ENCODE measurements around the gene OFD1. TPM values are rescaled to one million over a fixed set of nuclear protein-coding genes. Genes with fewer than 3 reads are reported as not detected.
A peak's percentile ranks its signal among the peaks of the same experiment; 100 is the strongest.

Gene OFD1
- total RNA-seq, 4 donors from 2014 or later: 12.7 to 26.1 (median 20.6) TPM

DNA sequence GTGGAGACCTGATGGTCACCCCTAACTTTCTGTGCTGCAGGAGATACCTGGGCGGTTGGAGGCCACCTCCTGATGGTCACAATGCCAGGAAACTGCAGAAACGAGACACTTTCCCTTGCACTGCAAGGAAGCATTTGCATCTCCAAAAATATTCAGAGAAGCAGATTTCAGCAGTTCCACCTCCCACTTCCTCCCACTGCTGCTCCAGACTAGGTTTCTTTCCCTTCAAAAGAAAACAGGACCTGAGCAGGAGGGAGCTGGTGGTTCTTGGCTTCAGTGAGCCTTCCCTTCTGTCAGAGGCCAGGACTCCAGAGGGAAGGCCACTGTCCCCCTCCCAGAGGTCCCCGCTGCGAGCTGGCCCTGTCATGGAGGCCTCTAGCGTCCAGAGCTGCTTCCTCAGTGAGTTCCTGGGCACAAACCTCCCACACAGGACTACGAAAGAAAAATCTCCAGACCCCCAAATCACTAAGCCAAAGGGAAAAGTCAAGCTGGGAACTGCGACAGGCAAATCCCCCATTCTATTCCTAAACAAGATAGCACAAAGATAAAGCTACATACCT lies 46.4 kb downstream of the OFD1 start:
- no peaks in the 10 kb centered on the region for H3K27me3 ChIP-seq
- intact Hi-C loops (cut with DNase I): no loop called here
- no peak for TF ChIP-seq POLR2A (IDR thresholded peaks at IDR 0.05)
- TF ChIP-seq, protein P1, sequence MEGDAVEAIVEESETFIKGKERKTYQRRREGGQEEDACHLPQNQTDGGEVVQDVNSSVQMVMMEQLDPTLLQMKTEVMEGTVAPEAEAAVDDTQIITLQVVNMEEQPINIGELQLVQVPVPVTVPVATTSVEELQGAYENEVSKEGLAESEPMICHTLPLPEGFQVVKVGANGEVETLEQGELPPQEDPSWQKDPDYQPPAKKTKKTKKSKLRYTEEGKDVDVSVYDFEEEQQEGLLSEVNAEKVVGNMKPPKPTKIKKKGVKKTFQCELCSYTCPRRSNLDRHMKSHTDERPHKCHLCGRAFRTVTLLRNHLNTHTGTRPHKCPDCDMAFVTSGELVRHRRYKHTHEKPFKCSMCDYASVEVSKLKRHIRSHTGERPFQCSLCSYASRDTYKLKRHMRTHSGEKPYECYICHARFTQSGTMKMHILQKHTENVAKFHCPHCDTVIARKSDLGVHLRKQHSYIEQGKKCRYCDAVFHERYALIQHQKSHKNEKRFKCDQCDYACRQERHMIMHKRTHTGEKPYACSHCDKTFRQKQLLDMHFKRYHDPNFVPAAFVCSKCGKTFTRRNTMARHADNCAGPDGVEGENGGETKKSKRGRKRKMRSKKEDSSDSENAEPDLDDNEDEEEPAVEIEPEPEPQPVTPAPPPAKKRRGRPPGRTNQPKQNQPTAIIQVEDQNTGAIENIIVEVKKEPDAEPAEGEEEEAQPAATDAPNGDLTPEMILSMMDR (IDR thresholded peaks at IDR 0.05): no peak
- peaks cover 0 to 6% (median 0%) of the 10 kb centered on the region in 3 donors for H3K36me3 ChIP-seq
- no peak for DNase-seq
- WGBS, 2 donors: 88 to 100% methylated on average over 1 of the region's 7 CpGs
- no peaks in the 10 kb centered on the region for H3K4me1 ChIP-seq
- no peak overlapping the region for H3K4me3 ChIP-seq
- no peak overlapping the region for H3K27ac ChIP-seq
- no peaks in the 10 kb centered on the region for H3K9me3 ChIP-seq

DNA sequence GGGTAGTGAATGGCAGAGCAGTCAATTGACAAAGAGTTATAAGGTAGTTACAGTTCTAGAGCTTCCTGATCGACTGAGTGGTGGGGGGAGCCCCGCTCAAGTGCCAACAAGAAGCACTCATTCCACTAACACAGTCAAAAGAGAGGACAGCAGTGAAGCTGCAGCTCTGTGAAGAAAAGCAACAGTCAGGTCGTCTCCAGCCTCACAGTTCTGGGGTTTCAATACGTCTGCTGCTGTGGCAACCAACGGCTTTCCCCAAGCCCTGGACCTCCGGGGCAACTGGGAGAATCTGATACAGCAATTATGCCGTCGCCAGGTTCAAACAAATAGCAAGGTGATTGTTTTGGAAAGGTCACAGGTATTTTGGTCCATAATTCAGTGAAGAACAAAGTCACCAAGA lies 51.5 kb downstream of the OFD1 start:
- Histone ChIP-seq H3K4me1 (no peaks in the 10 kb centered on the region), H3K27me3 (no peaks in the 10 kb centered on the region), H3K9me3 (no peaks in the 10 kb centered on the region), H3K27ac (no peak overlapping the region), H3K4me3 (no peak overlapping the region), H3K36me3 (no peaks in the 10 kb centered on the region)
- 42 to 60% methylated on average over 4 to 8 of the region's 8 CpGs for WGBS, 2 donors
- DNase-seq: no peak
- intact Hi-C loops (cut with DNase I): no loop called here
- no peak for TF ChIP-seq POLR2A (IDR thresholded peaks at IDR 0.05)
- TF ChIP-seq, protein P1 (IDR thresholded peaks at IDR 0.05): no peak

DNA sequence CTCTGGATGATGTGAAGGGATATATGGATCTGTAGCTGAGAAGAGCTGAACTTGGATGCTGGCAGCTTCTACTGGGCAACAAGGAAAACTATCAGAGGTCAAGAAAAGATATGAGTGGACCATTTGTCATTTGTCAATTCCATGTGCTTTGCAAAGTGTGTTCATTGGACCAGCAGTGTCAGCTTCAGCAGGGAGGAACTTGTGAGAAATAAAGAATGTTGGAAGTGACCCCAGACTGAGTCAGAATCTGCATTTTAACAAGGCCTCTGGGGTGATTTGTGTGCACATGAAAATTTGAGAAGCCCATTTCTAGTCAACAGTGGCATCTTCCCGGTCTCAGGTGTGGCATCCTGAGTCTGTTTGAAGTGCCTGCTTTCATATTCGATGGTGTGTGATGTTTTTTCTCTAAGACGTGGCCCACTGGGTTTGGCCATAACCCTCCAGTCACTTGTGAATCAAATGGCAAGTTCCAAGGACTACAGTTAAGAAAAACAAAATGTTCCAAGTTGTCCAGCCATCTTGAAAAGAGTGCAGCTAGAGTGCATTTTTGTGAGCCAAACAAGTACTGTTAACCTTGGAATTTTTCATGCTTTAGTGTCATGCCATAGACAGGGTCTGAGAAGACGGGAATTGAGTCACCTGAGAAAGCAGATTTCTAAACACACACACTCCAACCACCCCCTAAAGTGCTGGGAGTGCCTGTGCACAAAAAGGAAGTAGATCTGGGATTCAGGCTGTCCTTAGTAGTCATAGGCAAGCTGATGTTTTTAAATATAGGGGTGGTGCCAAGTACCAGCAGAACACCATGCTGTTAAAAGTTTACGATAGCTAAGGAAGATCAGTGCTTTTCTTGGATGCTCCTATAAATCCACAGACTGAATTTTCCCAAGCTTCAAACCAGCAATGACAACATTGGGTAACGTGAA lies 55.9 kb downstream of the OFD1 start:
- H3K36me3 ChIP-seq: no peaks in the 10 kb centered on the region
- no peak overlapping the region for H3K4me3 ChIP-seq
- peak overlapping the region in 1 of 4 donors; percentile 29 for H3K27ac ChIP-seq
- 62 to 88% methylated on average over 4 to 6 of the region's 6 CpGs for WGBS, 2 donors
- TF ChIP-seq, protein P1 (IDR thresholded peaks at IDR 0.05): no peak
- TF ChIP-seq POLR2A (IDR thresholded peaks at IDR 0.05): no peak
- intact Hi-C loops (cut with DNase I): no loop called here
- H3K4me1 ChIP-seq: no peaks in the 10 kb centered on the region
- no peaks in the 10 kb centered on the region for H3K27me3 ChIP-seq
- no peak for DNase-seq
- H3K9me3 ChIP-seq: no peaks in the 10 kb centered on the region

DNA sequence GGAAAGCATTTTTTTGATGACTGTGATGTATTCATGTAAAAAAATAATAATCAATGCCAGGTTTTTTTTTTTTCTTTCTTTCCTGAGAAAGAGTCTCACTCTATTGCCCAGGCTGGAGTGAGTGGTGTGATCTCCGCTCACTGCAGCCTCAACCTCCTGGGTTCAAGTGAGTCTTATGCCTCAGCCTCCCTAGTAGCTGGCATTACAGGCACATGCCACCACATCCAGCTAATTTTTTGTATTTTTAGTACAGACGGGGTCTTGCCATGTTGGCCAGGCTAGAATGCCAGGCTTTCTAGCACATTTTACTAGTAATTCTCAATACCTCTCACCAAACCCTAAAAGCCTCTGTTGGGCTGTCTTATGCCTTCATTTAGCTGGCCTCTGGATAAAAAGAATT lies 56.6 kb downstream of the OFD1 start:
- peak overlapping the region in 1 of 4 donors; percentile 29 for H3K27ac ChIP-seq
- H3K36me3 ChIP-seq: no peaks in the 10 kb centered on the region
- intact Hi-C loops (cut with DNase I): no loop called here
- no peaks in the 10 kb centered on the region for H3K27me3 ChIP-seq
- 74 to 100% methylated on average over 1 to 2 of the region's 2 CpGs for WGBS, 2 donors
- no peak overlapping the region for H3K4me3 ChIP-seq
- TF ChIP-seq, protein P1 (IDR thresholded peaks at IDR 0.05): no peak
- TF ChIP-seq POLR2A (IDR thresholded peaks at IDR 0.05): no peak
- H3K4me1 ChIP-seq: no peaks in the 10 kb centered on the region
- no peak for DNase-seq
- no peaks in the 10 kb centered on the region for H3K9me3 ChIP-seq

DNA sequence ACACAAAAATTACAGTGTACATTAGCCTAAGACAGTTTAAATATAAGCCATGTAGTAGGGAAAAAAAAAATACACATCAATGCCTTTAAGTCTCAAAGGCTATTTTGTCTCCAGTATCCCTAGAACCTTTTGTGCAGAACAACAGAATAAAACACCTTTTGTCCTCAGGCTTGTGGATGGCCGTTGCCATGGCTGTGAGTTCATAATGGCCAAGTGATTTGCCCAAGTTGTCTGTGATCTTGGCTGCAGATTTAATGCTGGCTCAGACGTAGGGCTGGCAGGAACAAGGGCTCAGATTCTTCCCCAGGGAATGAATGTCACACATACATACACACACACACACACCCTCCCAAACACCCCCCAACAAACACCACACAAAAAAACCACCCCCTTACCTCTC lies 57.0 kb downstream of the OFD1 start:
- intact Hi-C loops (cut with DNase I): no loop called here
- WGBS, 2 donors: 11 to 39% methylated on average over 1 to 2 of the region's 2 CpGs
- H3K36me3 ChIP-seq: no peaks in the 10 kb centered on the region
- H3K27me3 ChIP-seq: no peaks in the 10 kb centered on the region
- no peaks in the 10 kb centered on the region for H3K4me1 ChIP-seq
- H3K9me3 ChIP-seq: no peaks in the 10 kb centered on the region
- no peak overlapping the region for H3K27ac ChIP-seq
- no peak overlapping the region for H3K4me3 ChIP-seq
- no peak for DNase-seq
- TF ChIP-seq POLR2A (IDR thresholded peaks at IDR 0.05): no peak
- TF ChIP-seq, protein P1 (IDR thresholded peaks at IDR 0.05): no peak

All from esophagus squamous epithelium (tissue), 5 donors.